NCI-H345 treated with DMSO at 0.1 percent for 48 hours (cell line): ENCODE data around the gene SAMD3.
"Not testable (repeated sequence)": the region's sequence is repeated elsewhere in the genome, so short reads cannot be mapped to it uniquely, and the experiment has no call there.

Experiments used
- DNase-seq: peaks from one replicate; lab custom pipeline; 2025; ENCODE audit not compliant: unreplicated experiment; lab: John Stamatoyannopoulos, UW

The SAMD3 gene, protein sequence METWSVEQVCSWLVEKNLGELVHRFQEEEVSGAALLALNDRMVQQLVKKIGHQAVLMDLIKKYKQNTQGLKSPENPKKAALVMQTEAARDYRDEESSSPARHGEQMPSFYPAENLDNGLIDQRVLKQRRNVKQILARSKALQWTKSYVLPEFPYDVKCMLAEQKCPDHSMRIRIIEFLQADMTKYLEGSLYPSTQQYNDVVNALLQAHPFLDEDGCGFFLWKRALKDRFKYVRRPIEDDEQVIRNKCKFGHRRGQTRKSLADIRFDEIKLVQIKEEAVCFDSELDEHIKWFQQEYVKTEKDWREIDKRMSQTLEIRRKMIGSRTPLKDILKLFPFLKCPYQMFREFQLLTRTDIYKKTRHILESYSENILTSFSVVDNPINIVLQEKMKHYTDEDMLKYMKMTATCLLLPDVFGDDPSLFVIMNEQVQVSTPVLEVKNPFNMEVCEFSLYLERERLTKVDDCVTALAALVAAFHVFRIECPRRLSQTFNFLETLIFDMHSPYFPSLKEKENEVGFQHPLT

DNA sequence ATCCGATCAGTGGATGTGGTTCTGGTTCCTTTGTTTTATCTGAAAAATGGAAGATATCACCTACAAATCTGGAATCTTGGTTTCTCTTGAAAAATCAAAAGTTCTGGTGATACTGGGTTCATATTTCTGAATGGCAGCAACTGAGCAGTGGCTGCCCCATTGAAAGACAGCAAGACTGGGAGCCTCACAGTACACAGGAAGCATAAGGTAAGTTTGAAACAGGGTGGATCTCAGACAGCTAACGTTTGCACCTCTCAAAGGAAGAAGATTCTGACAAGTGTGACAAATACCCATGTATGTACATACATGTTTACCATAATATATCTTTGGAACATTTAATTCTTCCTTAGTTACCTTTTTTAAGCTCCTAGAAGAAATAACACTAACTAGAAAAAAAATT lies at the start of gene SAMD3:
TSS of gene SAMD3 (minus strand) at position 177 of the 400 bp plus-strand sequence. CDS start 7,678 bp downstream, outside the sequence.
- no peak for DNase-seq

GRCh38 chr6:130269969-130270635 lies 47.4 kb upstream of the SAMD3 start:
- DNase-seq: no peak

DNA sequence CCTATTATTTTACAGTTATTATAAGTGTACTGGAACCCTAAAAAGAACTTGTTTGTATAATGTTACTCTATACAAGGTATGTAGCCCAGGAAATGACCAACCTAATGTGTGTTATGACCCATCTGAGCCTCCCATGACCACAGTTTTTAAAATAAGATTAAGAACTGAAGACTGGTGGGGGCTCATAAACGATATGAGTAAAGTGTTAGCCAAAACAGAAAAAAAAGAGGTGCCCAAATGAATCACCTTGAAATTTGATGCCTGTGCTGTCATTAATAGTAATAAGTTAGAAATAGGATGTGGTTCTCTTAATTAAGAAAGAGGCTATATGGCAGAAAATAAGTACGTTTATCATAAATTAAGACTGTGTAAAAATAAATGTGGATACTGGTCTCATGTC lies 42.8 kb upstream of the SAMD3 start:
- DNase-seq: not testable (repeated sequence)

GRCh38 chr6:130262008-130262407 lies 39.3 kb upstream of the SAMD3 start:
- no peak for DNase-seq

DNA sequence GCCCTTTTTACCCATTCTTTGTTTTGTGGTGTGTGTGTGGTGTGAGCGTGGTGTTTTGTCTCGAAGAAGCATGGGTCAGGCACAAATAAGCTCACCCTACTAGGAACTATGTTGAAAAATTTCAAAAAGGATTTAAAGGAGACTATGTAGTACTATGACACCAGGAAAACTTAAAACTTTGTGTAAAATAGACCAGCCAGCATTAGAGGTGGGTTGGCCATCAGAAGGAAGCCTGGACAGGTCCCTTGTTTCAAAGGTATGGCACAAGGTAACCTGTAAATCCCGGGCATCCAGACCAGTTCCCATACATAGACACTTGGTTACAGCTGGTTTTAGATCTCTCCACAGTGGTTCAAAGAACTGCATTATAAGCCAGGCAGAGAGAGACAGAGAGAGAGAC lies 38.8 kb upstream of the SAMD3 start:
- not testable (repeated sequence) for DNase-seq

DNA sequence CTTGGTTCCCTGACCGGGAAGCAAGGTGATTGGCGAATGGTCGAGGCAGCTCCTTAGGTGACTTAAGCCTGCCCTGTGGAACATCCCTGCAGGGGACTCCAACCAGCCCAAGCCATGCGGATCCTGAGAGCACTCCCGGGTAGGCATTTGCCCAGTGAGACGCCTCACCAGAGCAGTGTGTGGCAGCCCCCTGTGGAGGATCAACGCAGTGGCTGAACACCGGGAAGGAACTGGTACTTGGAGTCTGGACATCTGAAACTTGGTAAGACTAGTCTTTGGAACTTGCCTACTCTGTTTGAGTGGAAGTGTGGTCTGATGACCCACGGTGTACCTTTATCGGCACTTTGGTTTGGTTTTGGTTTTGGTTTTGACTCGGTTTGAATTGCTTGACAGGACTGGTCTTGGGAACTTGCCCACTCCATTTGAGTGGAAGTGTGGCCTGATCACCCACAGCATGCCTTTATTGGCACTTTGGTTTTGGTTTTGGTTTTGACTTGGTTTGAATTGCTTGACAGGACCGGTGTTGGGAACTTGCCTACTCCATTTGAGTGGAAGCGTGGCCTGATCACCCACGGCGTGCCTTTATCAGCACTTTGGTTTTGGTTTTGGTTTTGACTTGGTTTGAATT lies 38.0 kb upstream of the SAMD3 start:
- DNase-seq: not testable (repeated sequence)

DNA sequence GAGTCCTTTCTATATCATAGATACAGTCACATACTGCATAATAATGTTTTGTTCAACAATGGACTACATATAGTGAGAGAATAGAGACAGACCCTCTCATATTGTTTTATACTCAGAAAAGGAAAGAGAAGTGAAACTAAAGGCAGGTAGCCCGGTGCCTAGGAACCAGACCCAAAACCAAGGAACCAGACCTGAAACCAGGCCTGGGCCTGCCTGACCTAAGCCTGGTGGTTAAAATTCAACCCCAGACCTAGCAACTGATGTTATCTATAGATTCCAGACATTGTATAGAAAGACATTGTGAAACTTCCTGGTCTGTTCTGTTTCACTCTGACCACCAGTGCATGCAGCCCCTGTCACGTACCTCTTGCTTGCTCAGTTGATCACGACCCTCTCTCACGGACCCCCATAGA lies 37.3 kb upstream of the SAMD3 start:
- DNase-seq: not testable (repeated sequence)

DNA sequence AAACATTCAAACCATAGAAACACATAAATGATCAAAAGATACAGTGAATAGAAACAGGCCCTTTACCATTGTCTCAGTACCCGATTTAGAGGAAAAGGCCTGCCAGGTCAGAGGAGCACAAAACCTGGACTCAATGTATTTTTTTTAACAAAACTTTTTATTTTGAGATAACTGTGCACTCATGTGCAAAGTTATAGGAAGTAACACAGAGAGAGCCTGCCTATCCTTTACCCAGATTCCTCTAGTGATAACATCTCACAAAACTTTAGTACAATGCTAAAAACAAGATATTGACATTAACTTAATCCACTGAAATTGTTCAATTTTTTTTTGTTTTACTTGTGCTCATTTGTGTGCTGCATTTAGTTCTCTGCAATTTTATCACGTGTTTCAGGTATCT lies 36.8 kb upstream of the SAMD3 start:
- DNase-seq: no peak

DNA sequence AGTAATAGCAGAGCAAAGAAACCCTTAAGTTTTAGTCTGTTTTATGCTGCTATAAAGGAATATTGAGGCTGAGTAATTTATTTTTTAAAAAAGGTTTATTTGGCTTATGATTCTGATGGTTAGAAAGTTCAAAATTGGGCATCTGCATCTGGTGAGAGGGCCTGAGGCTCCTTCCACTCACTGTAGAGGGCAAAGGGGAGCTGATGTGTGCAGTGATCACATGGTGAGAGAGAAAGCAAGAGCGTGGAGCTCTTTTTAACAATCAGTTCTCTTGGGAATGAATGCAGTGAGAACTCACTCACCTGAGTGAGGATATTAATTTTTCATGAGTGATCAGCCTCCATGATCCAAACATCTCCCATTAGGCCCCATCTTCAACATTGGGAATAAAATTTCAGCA lies 36.4 kb upstream of the SAMD3 start:
- DNase-seq: no peak

- no peak for DNase-seq
Measured at GRCh38 chr6:130252527-130253237, 29.9 kb upstream of the SAMD3 start.

DNA sequence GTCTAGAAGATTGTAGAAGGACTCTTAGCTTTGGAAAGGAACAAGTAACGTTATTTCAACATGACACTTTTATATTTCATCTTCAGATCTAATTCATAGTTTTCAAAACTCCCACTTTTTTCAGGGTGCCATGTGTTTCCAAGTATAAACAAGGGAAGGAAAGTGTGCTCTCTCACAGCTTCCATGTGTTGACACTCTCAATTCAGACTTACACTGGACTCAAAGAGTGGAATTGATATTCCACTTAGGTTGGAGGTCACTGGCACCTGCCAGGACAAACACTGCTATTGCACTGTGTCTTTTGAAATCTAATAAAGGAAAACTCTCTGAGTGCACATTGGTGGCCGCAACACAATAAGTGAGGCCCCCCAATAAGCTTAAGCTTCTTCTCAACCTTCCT lies 22.5 kb upstream of the SAMD3 start:
- DNase-seq: no peak

DNA sequence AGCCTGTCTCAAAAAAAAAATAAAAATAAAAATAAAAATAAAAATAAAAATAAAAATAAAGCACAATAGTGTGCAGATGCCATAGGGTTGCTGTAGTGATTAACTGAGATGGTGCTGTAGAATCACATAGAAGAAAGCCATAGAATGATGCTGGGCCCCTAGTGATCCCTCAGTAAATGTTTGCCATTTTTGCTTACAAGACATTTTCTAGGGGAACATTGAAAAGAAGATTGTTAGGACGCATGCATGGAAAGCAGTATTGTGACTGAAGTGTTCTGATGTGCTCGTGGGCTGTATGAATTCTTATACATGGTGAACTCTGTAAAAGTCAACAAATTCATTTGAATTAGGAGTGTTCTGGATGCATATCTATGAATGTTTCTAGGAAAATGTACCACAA lies 22.0 kb upstream of the SAMD3 start:
- DNase-seq: no peak

DNA sequence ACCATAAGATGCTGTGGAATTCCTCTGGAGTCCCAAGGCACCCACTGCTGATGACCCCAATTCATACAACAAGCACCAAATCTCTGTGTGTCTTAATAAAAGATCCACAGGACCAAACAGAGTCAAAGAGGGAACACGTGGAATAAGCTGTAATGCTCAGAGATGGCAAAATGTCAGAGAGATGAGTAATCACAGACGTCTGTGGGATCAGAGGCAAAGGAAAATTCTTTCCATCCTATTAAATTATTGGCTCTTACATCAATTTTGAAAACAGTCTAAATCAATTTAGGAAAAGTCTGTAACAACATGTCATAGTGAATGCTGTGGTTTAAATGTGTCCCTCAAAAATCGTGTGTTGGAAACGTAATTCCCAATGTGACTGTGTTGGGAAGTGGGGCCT lies 17.5 kb upstream of the SAMD3 start:
- DNase-seq: no peak

DNA sequence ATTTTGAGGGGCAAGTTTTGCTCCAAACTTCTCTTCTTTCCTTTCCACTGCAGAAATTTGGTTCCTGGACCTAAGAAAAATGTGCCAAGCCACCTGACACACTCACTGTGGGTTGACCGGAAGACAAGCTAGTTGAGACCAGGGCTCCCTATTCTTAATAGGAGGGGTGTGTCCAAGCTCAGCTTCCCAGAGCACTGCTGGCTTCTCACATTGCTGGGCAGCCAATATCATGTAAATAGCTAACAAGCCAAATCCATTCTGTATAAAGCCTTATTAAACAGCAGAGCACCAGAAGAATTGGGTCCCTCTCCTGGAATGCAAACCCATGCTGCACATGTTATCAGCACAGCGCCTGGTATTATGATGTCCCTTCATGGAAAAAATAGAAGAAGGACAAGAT lies 17.0 kb upstream of the SAMD3 start:
- no peak for DNase-seq

GRCh38 chr6:130233330-130233729 lies 10.6 kb upstream of the SAMD3 start:
- DNase-seq: no peak

- DNase-seq: not testable (repeated sequence)
Measured at GRCh38 chr6:130230531-130230930, 7.8 kb upstream of the SAMD3 start.

- no peak for DNase-seq
Measured at GRCh38 chr6:130229645-130230044, 6.9 kb upstream of the SAMD3 start.

GRCh38 chr6:130223508-130223907 lies 757 bp upstream of the SAMD3 start:
- DNase-seq: no peak

DNA sequence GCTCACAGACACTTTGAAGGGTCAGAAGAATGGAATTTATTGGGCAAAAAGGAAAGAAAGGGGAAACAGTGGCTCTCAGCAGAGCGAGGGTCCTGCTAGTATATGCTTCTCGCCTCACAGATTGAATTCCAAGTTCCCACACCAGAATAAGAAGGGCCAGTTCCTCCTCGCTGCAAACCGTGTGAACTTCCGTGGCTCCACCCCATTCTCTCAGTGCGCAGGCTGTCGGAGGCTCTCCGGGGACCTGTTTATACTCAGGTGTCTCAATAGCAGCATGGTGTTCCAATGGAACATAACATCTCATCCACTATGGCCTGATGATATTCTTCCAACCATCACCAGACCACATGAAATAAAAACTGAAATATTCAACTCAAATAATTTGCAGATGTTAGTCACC lies 4.6 kb downstream of the SAMD3 start:
- DNase-seq: no peak

DNA sequence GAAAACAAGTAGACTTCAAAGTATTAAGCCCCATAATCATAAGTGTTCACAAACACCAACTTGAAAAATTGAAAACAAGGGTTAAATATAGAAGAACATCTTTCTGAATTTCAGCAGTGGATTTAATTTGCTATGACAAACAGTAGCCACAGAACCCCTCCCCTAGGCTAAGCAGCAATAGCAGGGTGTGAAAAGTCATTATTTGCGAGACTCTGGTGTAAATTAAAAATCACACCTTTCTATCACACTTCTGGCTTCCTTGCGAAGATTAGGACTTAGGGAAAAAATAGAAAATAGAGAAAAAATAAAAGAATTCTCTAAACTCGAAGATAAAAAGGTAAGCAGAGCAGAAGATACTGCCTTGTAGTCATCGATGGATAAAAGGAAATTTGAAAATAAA lies 6.1 kb downstream of the SAMD3 start:
- DNase-seq: no peak

- DNase-seq: no peak
Measured at GRCh38 chr6:130215526-130215925, 7.2 kb downstream of the SAMD3 start.
